ENCODE measurements around the gene HAAO.

- TF ChIP-seq FOXM1 (IDR thresholded peaks at IDR 0.05; ENCODE audit: borderline replicate concordance, low read depth): no peak
- TF ChIP-seq EP300 (IDR thresholded peaks at IDR 0.05; ENCODE audit: borderline replicate concordance): no peak
- TF ChIP-seq EGR1 (IDR thresholded peaks at IDR 0.05): no peak
- TF ChIP-seq RAD21 (IDR thresholded peaks at IDR 0.05; ENCODE audit: low read depth): no peak
- no peak for TF ChIP-seq USF1 (IDR thresholded peaks at IDR 0.05)
Observed at GRCh38 chr2:42800981-42801380, 8.6 kb upstream of the HAAO start.
